GM23248 (cell line): Measurements from ENCODE around the gene SIX2.

Experiments
- EZH2 ChIP-seq: fragments of 200-600 bp; sonication (generic); IDR thresholded peaks from 2 replicates; pipeline ENCODE4 v1.6.1; 2018; ENCODE audit warnings: antibody characterized with exemption, mild to moderate bottlenecking; ENCODE audit not compliant: insufficient read depth, poor library complexity, severe bottlenecking
- EZH2phosphoT487 ChIP-seq: fragments of 200-600 bp; sonication (generic); IDR thresholded peaks from 2 replicates; pipeline ENCODE4 v1.6.1; 2018; ENCODE audit warnings: antibody characterized with exemption, moderate library complexity, mild to moderate bottlenecking, low read depth; ENCODE audit not compliant: insufficient read depth

GRCh38 chr2:45006041-45006941 lies 3.0 kb downstream of the SIX2 start:
- no peak for TF ChIP-seq EZH2
- TF ChIP-seq EZH2phosphoT487, result no peak
